ENCODE data around the gene FAM222B.

- TF ChIP-seq CTCF (conservative IDR thresholded peaks at IDR 0.05; ENCODE audit: low read length) = no peak
- TF ChIP-seq EZH2phosphoT487 (IDR thresholded peaks at IDR 0.05; ENCODE audit: borderline replicate concordance, low read depth, low read length) = no peak
These were observed 49.5 kb downstream of the FAM222B start for GRCh38 chr17:28792877-28793661.
